Caco-2 (cell line): ENCODE results near the gene PLCXD3. TPM values are rescaled to one million over a fixed set of nuclear protein-coding genes. Genes with fewer than 3 reads are reported as not detected.

ENCODE experiments used
- BruUV-seq: library from RNA; stranded (reverse); fragments of 400-500 nt; replicated peaks from 2 replicates; lab custom pipeline; 2021; lab: Mats Ljungman, UMichigan
- CTCF ChIA-PET: fragments of 300-600 bp; sonication (Branson Sonifier 250); formaldehyde crosslinking; loops from one replicate; lab custom pipeline; 2022; ENCODE audit warnings: antibody characterized with exemption; lab: Charles Lee
- POLR2A ChIA-PET: fragments of 300-600 bp; sonication (Branson Sonifier 250); formaldehyde crosslinking; loops from one replicate; lab custom pipeline; 2022; ENCODE audit warnings: antibody characterized with exemption; lab: Charles Lee
- DNase-seq, 2 experiments: peaks; one replicate each; pipeline versions ENCODE4 v3.0.0 to v3.0.0-alpha.2; 2020 to 2022
- H3K27me3 ChIP-seq: replicated peaks from 2 replicates; pipeline ENCODE4 v1.6.0; 2011; ENCODE audit warnings: low read length; ENCODE audit not compliant: control insufficient read depth, insufficient read depth
- H3K36me3 ChIP-seq: 2 replicates; pipeline ENCODE4 v1.5.1; 2011; ENCODE audit warnings: low read length; ENCODE audit not compliant: control insufficient read depth, insufficient read depth
- H3K4me1 ChIP-seq: fragments of 250-450 bp; sonication (Bioruptor Pico); 2 replicates; pipeline ENCODE4 v1.5.1; 2020; ENCODE audit warnings: mild to moderate bottlenecking
- H3K4me3 ChIP-seq: 2 replicates; pipeline ENCODE4 v1.5.1; 2011; ENCODE audit warnings: low read depth, mild to moderate bottlenecking, control low read depth, low read length
- H3K9me3 ChIP-seq: fragments of 250-450 bp; sonication (Bioruptor Pico); 2 replicates; pipeline ENCODE4 v1.5.1; 2020; ENCODE audit warnings: mild to moderate bottlenecking, moderate library complexity
- H3K27ac Mint-ChIP-seq: one replicate; pipeline ENCODE4 v1.8.0; 2022; ENCODE audit warnings: mixed read lengths; ENCODE audit not compliant: unreplicated experiment
- H3K27me3 Mint-ChIP-seq: one replicate; pipeline ENCODE4 v1.8.0; 2022; ENCODE audit warnings: mixed read lengths; ENCODE audit not compliant: insufficient read depth, unreplicated experiment
- H3K36me3 Mint-ChIP-seq: one replicate; pipeline ENCODE4 v1.8.0; 2022; ENCODE audit warnings: mild to moderate bottlenecking, mixed read lengths; ENCODE audit not compliant: insufficient read depth, unreplicated experiment
- H3K4me1 Mint-ChIP-seq: one replicate; pipeline ENCODE4 v1.8.0; 2022; ENCODE audit warnings: low read depth, mixed read lengths; ENCODE audit not compliant: unreplicated experiment
- H3K4me3 Mint-ChIP-seq: one replicate; pipeline ENCODE4 v1.8.0; 2022; ENCODE audit warnings: mild to moderate bottlenecking, moderate library complexity, mixed read lengths; ENCODE audit not compliant: unreplicated experiment
- H3K9me3 Mint-ChIP-seq: one replicate; pipeline ENCODE4 v1.8.0; 2022; ENCODE audit warnings: mixed read lengths; ENCODE audit not compliant: unreplicated experiment
- intact Hi-C: fragments of 100-400 bp; cut with micrococcal nuclease; formaldehyde crosslinking; loops from one replicate; pipeline ENCODE4 v1.10.0; 2022; ENCODE audit not compliant: unreplicated experiment
- total RNA-seq: library from RNA; stranded (reverse); gene quantifications from 2 replicates; pipeline ENCODE4 v1.2.3, GENCODE V29; 2022
- TF ChIP-seq, protein P1 (sequence below), 2 experiments: fragments of 200-600 bp in 1 of 2; IDR thresholded peaks; 1 replicate in 1 of 2; 2 replicates in 1 of 2; pipeline versions ENCODE4 v1.5.1 to v1.8.0; 2011 to 2022; ENCODE audit warnings: antibody characterized with exemption in 1 of 2, control low read depth in 1 of 2, inconsistent platforms in 1 of 2, low read depth in 1 of 2, low read length in 1 of 2, mild to moderate bottlenecking in 1 of 2, moderate library complexity in 1 of 2; ENCODE audit not compliant: insufficient read depth in 1 of 2, severe bottlenecking in 1 of 2, unreplicated experiment in 1 of 2

The PLCXD3 gene
- total RNA-seq, 1 experiment from 2014 or later: 0.20 TPM

DNA sequence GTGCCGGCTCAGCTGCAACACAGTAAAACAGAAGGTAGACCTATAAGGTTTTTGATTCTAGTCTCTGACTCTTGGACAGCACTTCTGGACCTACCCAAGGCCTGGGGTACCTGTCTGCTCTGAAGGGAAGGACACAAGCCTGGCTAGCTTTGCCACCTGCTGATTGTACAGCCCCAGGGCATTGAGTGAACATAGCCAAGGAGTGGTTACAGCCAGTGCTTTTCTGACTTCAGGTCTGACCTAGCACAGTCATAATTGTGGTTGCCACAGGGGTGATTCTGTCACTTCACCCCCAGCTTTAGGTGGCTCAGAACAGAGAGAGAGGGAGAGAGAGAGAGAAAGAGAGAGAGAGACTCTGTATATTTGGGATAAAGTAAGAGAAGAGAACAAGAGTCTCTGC is 118.4 kb downstream of the PLCXD3 start:
- Mint-ChIP-seq H3K4me1 (no peaks in the 10 kb centered on the region), H3K4me3 (no peak overlapping the region), H3K27ac (no peak overlapping the region), H3K27me3 (no peaks in the 10 kb centered on the region), H3K9me3 (peaks cover 23% of the 10 kb centered on the region), H3K36me3 (no peaks in the 10 kb centered on the region)
- no peaks in the 10 kb centered on the region for H3K36me3 ChIP-seq
- H3K9me3 ChIP-seq: no peaks in the 10 kb centered on the region
- no peaks in the 10 kb centered on the region for H3K4me1 ChIP-seq
- no peak overlapping the region for H3K4me3 ChIP-seq
- no peak for DNase-seq
- no TSS peak for BruUV-seq
- CTCF ChIA-PET: no interaction called here
- no peaks in the 10 kb centered on the region for H3K27me3 ChIP-seq
- POLR2A ChIA-PET: no interaction called here
- intact Hi-C loops: no loop called here
- TF ChIP-seq, protein P1, sequence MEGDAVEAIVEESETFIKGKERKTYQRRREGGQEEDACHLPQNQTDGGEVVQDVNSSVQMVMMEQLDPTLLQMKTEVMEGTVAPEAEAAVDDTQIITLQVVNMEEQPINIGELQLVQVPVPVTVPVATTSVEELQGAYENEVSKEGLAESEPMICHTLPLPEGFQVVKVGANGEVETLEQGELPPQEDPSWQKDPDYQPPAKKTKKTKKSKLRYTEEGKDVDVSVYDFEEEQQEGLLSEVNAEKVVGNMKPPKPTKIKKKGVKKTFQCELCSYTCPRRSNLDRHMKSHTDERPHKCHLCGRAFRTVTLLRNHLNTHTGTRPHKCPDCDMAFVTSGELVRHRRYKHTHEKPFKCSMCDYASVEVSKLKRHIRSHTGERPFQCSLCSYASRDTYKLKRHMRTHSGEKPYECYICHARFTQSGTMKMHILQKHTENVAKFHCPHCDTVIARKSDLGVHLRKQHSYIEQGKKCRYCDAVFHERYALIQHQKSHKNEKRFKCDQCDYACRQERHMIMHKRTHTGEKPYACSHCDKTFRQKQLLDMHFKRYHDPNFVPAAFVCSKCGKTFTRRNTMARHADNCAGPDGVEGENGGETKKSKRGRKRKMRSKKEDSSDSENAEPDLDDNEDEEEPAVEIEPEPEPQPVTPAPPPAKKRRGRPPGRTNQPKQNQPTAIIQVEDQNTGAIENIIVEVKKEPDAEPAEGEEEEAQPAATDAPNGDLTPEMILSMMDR (IDR thresholded peaks at IDR 0.05; ENCODE audit: insufficient read depth in 1 of 2, low read depth in 1 of 2, low read length in 1 of 2, severe bottlenecking in 1 of 2, unreplicated experiment in 1 of 2): no peak

DNA sequence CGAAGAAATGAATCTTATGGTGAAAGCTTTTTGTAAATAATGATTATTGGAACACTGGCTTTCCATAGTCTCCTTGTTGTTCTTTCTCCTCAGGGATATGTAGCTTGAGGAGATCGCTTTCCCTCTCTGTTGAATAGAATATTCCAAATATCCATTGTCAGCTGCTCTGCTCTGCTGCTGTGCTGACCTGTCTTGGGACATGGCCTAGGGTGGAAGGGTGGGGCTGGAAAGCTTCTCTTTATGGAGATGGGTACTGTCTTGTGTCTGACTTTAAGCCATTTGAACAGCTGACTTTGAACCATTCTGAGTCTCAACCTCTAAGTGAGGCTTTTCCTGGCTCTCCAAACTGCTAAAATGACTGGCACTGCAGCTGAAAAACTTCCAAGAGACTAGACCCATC is 135.8 kb downstream of the PLCXD3 start:
- Histone ChIP-seq H3K4me1 (no peaks in the 10 kb centered on the region), H3K36me3 (no peaks in the 10 kb centered on the region), H3K4me3 (no peak overlapping the region), H3K27me3 (no peaks in the 10 kb centered on the region), H3K9me3 (no peaks in the 10 kb centered on the region)
- intact Hi-C loops: no loop called here
- ChIA-PET POLR2A (no interaction called here), CTCF (no interaction called here)
- Mint-ChIP-seq H3K36me3 (no peaks in the 10 kb centered on the region), H3K27ac (no peak overlapping the region), H3K27me3 (no peaks in the 10 kb centered on the region), H3K4me1 (peaks cover 7% of the 10 kb centered on the region), H3K4me3 (no peak overlapping the region), H3K9me3 (no peaks in the 10 kb centered on the region)
- no peak for DNase-seq
- TF ChIP-seq, protein P1 (IDR thresholded peaks at IDR 0.05; ENCODE audit: insufficient read depth in 1 of 2, low read depth in 1 of 2, low read length in 1 of 2, severe bottlenecking in 1 of 2, unreplicated experiment in 1 of 2): no peak
- BruUV-seq: no TSS peak

DNA sequence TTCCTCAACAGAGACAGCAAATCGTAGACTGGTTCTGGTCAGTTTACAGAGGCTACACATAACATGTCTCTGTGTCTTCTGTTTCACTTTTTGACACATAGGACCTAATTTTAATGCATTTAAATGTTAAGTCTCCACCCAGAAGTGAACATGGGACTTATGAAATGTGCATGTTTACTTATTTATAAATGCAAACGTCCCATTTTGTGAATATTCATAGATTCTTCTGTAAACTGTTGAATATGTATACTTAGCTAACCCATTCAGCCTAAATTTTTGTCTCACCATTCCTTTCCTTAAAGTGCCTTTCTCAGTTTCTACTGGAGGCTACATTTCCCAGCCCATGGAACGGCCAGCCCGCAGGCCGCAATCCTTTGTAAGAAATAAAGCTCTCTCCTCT is 137.2 kb downstream of the PLCXD3 start:
- CTCF ChIA-PET: no interaction called here
- POLR2A ChIA-PET: no interaction called here

More for the DNA sequence above, 137.2 kb downstream of the PLCXD3 start:
- no peaks in the 10 kb centered on the region for H3K4me1 ChIP-seq
- DNase-seq: no peak
- BruUV-seq: no TSS peak
- Mint-ChIP-seq H3K27me3 (no peaks in the 10 kb centered on the region), H3K36me3 (no peaks in the 10 kb centered on the region), H3K27ac (no peak overlapping the region), H3K4me1 (peaks cover 7% of the 10 kb centered on the region), H3K9me3 (no peaks in the 10 kb centered on the region), H3K4me3 (no peak overlapping the region)
- H3K4me3 ChIP-seq: no peak overlapping the region
- H3K36me3 ChIP-seq: no peaks in the 10 kb centered on the region
- intact Hi-C loops: no loop called here
- TF ChIP-seq, protein P1 (IDR thresholded peaks at IDR 0.05; ENCODE audit: insufficient read depth in 1 of 2, low read depth in 1 of 2, low read length in 1 of 2, severe bottlenecking in 1 of 2, unreplicated experiment in 1 of 2): no peak
- H3K27me3 ChIP-seq: no peaks in the 10 kb centered on the region
- H3K9me3 ChIP-seq: no peaks in the 10 kb centered on the region
